GM12878 (cell line): ENCODE data around the gene CSTPP1. TPM values are rescaled to one million over a fixed set of nuclear protein-coding genes. Genes with fewer than 3 reads are reported as not detected.

Experiments used
- ATAC-seq: fragments of 200-7000 bp; cut with Tn5 transposase; 3 replicates; pipeline ENCODE4 v1.9.1; 2020; ENCODE audit warnings: mild to moderate bottlenecking, moderate library complexity
- BruUV-seq: library from RNA; stranded (reverse); fragments of 400-500 nt; replicated peaks from 2 replicates; lab custom pipeline; 2021; lab: Mats Ljungman, UMichigan
- CTCF ChIA-PET: fragments of 300-600 bp; sonication (Branson Sonifier 250); formaldehyde crosslinking; extraction: SDS; loops from one replicate; lab custom pipeline; 2021; ENCODE audit warnings: inconsistent platforms; lab: Yijun Ruan, JAX
- POLR2A ChIA-PET: fragments of 350-600 bp; formaldehyde crosslinking; extraction: SDS; loops from one replicate; lab custom pipeline; 2021; ENCODE audit warnings: inconsistent platforms; lab: Charles Lee
- RAD21 ChIA-PET: fragments of 300-600 bp; sonication (Branson Sonifier 250); formaldehyde crosslinking; loops from one replicate; lab custom pipeline; 2023; ENCODE audit warnings: antibody characterized with exemption; ENCODE audit not compliant: unreplicated experiment; lab: Charles Lee
- SMC1A ChIA-PET: fragments of 300-600 bp; sonication (Branson Sonifier 250); formaldehyde crosslinking; loops from one replicate; lab custom pipeline; 2023; ENCODE audit not compliant: unreplicated experiment, uncharacterized antibody; lab: Charles Lee
- DNase-seq: peaks from one replicate; pipeline ENCODE4 v3.0.0-alpha.2; 2011; ENCODE audit warnings: low read depth, low spot score
- FAIRE-seq: peaks from 3 replicates; lab custom pipeline; 2011; peaks lifted over from hg19 to GRCh38; lab: Jason Lieb, UNC
- H2AFZ ChIP-seq: 2 replicates; pipeline ENCODE4 v1.6.0; 2011; ENCODE audit warnings: low read depth, low read length, control low read depth; ENCODE audit not compliant: control insufficient read depth
- H3K27ac ChIP-seq: 2 replicates; pipeline ENCODE4 v1.5.1; 2011; ENCODE audit warnings: control low read depth; ENCODE audit not compliant: control insufficient read depth, insufficient read depth
- H3K27me3 ChIP-seq, 2 experiments: replicated peaks in 1 of 2; 2 replicates each; pipeline versions ENCODE4 v1.6.0 to v1.6.1; 2011; ENCODE audit warnings: low read length in 1 of 2; ENCODE audit not compliant: control insufficient read depth in 2 of 2, insufficient read depth in 2 of 2
- H3K36me3 ChIP-seq, 2 experiments: 2 replicates each; pipeline ENCODE4 v1.5.1; 2011; ENCODE audit warnings: low read length in 1 of 2; ENCODE audit not compliant: control insufficient read depth in 2 of 2, insufficient read depth in 2 of 2
- H3K4me1 ChIP-seq: 2 replicates; pipeline ENCODE4 v1.6.1; 2011; ENCODE audit warnings: mild to moderate bottlenecking, low read length, moderate library complexity, mixed read lengths; ENCODE audit not compliant: control insufficient read depth, insufficient read depth
- H3K4me2 ChIP-seq: 2 replicates; pipeline ENCODE4 v1.6.0; 2011; ENCODE audit warnings: control low read depth; ENCODE audit not compliant: control insufficient read depth, insufficient read depth
- H3K4me3 ChIP-seq: fragments of 200-600 bp; sonication (generic); 2 replicates; pipeline ENCODE4 v1.5.1; 2016
- H3K79me2 ChIP-seq: 2 replicates; pipeline ENCODE4 v1.6.0; 2011; ENCODE audit warnings: low read length; ENCODE audit not compliant: control insufficient read depth, insufficient read depth
- H3K9ac ChIP-seq: 2 replicates; pipeline ENCODE4 v1.8.0; 2011; ENCODE audit warnings: low read length, control low read depth, mixed read lengths; ENCODE audit not compliant: control insufficient read depth, insufficient read depth
- H3K9me3 ChIP-seq: replicated peaks from 3 replicates; pipeline ENCODE4 v1.5.1; 2011; ENCODE audit warnings: mild to moderate bottlenecking, low read length; ENCODE audit not compliant: control insufficient read depth, insufficient read depth
- H4K20me1 ChIP-seq: 2 replicates; pipeline ENCODE4 v1.6.0; 2011; ENCODE audit not compliant: control insufficient read depth, insufficient read depth
- CBFB ChIP-seq: IDR thresholded peaks from 2 replicates; pipeline ENCODE4 v1.6.1; 2016; ENCODE audit warnings: antibody characterized with exemption, low read depth
- EGR1 ChIP-seq, 2 experiments: IDR thresholded peaks; 1 replicate in 1 of 2; 2 replicates in 1 of 2; pipeline ENCODE4 v1.6.1; 2011 to 2012; ENCODE audit warnings: low read depth in 2 of 2, low read length in 2 of 2, borderline replicate concordance in 1 of 2, mild to moderate bottlenecking in 1 of 2, moderate library complexity in 1 of 2
- FOXK2 ChIP-seq: fragments of 450-650 bp; IDR thresholded peaks from 2 replicates; pipeline ENCODE4 v1.6.1; 2017; ENCODE audit warnings: mild to moderate bottlenecking, moderate library complexity
- FOXM1 ChIP-seq: IDR thresholded peaks from 2 replicates; pipeline ENCODE4 v1.6.1; 2012; ENCODE audit warnings: low read depth, mild to moderate bottlenecking, inconsistent platforms, low read length, moderate library complexity
- HDAC6 ChIP-seq: fragments of 200-600 bp; sonication (generic); IDR thresholded peaks from one replicate; pipeline ENCODE4 v1.8.0; 2017; ENCODE audit warnings: antibody characterized with exemption; ENCODE audit not compliant: unreplicated experiment
- NFXL1 ChIP-seq: fragments of 450-650 bp; IDR thresholded peaks from 2 replicates; pipeline ENCODE4 v1.6.1; 2017; ENCODE audit warnings: antibody characterized with exemption, mild to moderate bottlenecking, borderline replicate concordance
- PAX5 ChIP-seq: IDR thresholded peaks from 2 replicates; pipeline ENCODE4 v1.6.1; 2011; ENCODE audit warnings: low read depth, low read length, borderline replicate concordance
- POLR2AphosphoS5 ChIP-seq: IDR thresholded peaks from 2 replicates; pipeline ENCODE4 v1.6.1; 2011; ENCODE audit warnings: mild to moderate bottlenecking, low read length, inconsistent platforms
- ZSCAN29 ChIP-seq: fragments of 450-650 bp; IDR thresholded peaks from 2 replicates; pipeline ENCODE4 v1.6.1; 2017; ENCODE audit warnings: mild to moderate bottlenecking, moderate library complexity
- WGBS: methylation state at CpG from one replicate; pipeline ENCODE4 v1.1.6; 2016; ENCODE audit warnings: low lambda C conversion rate; ENCODE audit not compliant: insufficient replicate concordance, insufficient coverage; ENCODE audit errors: missing lambda C conversion rate; 5-methylcytosine and 5-hydroxymethylcytosine counted together
- in situ Hi-C: fragments of 300-500 bp; cut with MboI; formaldehyde crosslinking; loops from 9 replicates; pipeline ENCODE4 v1.14.3; 2018; ENCODE audit warnings: mixed read lengths
- intact Hi-C: fragments of 100-400 bp; cut with micrococcal nuclease; formaldehyde crosslinking; loops from one replicate; pipeline ENCODE4 v1.14.2; 2022; ENCODE audit not compliant: unreplicated experiment
- polyA plus RNA-seq, 11 experiments: library from polyadenylated mRNA; depleted of rRNA in 4 of 11; unstranded in 6 of 11; stranded (reverse) in 5 of 11; fragments of >200 nt; fragmentation: Nextera tagmentation in 4 of 11; fragmentation: Illumina TruSeq in 1 of 11; extraction: Ambion mirVana in 4 of 11; extraction: Trizol in 1 of 11; gene quantifications; 1 replicate in 1 of 11; 2 replicates in 10 of 11; pipeline versions ENCODE4 v1.2.1 to v1.2.3, GENCODE V29; 2011 to 2016; ENCODE audit warnings: inconsistent platforms in 2 of 11, missing spikeins in 2 of 11, low read depth in 1 of 11
- total RNA-seq, 4 experiments: library from RNA; depleted of rRNA in 3 of 4; stranded (reverse); fragments of >200 nt in 3 of 4; fragmentation: Illumina TruSeq in 1 of 4; extraction: Trizol in 1 of 4; gene quantifications; 2 replicates each; pipeline versions ENCODE4 v1.2.1 to v1.2.3, GENCODE V29; 2013 to 2021
- TF ChIP-seq, protein P1 (sequence below): IDR thresholded peaks from 2 replicates; pipeline ENCODE4 v1.6.1; 2012; ENCODE audit warnings: low read depth, low read length, improper control_type of control experiment
- TF ChIP-seq, protein P2 (sequence below): fragments of 150-350 bp; IDR thresholded peaks from 2 replicates; pipeline ENCODE4 v1.6.1; 2016; ENCODE audit warnings: low read depth, low read length
- TF ChIP-seq, protein P3 (sequence below): fragments of 450-650 bp; IDR thresholded peaks from 2 replicates; pipeline ENCODE4 v1.6.1; 2016; ENCODE audit warnings: mild to moderate bottlenecking

CSTPP1 gene
- total and polyA plus RNA-seq, 10 of the 15 experiments (the other 5 are each of a cell fraction or from before 2014, with no cell fraction given), result 7.1 to 23.4 (median 17.5) TPM

DNA sequence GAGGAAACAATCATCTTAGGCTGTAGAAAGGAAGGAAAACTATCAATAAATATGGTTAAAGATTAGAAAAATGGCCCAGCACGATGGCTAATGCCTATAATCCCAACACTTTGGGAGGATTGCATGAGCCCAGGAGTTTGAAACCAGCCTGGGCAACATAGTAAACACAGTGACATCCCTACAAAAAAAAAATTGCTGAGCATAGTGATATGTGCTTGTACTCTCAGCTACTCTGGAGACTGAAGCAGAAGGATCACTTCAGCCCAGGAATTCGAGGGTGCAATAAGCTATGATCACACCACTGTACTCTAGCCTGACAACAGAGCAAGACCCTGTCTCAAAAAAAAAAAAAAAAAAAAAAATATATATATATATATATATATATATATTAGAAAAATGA lies 185.2 kb downstream of the CSTPP1 start:
- H3K4me2 ChIP-seq, result no peak overlapping the region
- intact Hi-C loops, result no loop called here
- H3K4me1 ChIP-seq, result no peaks in the 10 kb centered on the region
- H3K27ac ChIP-seq, result no peak overlapping the region
- H3K9ac ChIP-seq, result no peak overlapping the region
- no peak for TF ChIP-seq POLR2AphosphoS5
- no peak for TF ChIP-seq CBFB
- TF ChIP-seq ZSCAN29, result no peak
- TF ChIP-seq, protein P1, sequence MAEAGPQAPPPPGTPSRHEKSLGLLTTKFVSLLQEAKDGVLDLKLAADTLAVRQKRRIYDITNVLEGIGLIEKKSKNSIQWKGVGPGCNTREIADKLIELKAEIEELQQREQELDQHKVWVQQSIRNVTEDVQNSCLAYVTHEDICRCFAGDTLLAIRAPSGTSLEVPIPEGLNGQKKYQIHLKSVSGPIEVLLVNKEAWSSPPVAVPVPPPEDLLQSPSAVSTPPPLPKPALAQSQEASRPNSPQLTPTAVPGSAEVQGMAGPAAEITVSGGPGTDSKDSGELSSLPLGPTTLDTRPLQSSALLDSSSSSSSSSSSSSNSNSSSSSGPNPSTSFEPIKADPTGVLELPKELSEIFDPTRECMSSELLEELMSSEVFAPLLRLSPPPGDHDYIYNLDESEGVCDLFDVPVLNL, result no peak
- TF ChIP-seq, protein P2, sequence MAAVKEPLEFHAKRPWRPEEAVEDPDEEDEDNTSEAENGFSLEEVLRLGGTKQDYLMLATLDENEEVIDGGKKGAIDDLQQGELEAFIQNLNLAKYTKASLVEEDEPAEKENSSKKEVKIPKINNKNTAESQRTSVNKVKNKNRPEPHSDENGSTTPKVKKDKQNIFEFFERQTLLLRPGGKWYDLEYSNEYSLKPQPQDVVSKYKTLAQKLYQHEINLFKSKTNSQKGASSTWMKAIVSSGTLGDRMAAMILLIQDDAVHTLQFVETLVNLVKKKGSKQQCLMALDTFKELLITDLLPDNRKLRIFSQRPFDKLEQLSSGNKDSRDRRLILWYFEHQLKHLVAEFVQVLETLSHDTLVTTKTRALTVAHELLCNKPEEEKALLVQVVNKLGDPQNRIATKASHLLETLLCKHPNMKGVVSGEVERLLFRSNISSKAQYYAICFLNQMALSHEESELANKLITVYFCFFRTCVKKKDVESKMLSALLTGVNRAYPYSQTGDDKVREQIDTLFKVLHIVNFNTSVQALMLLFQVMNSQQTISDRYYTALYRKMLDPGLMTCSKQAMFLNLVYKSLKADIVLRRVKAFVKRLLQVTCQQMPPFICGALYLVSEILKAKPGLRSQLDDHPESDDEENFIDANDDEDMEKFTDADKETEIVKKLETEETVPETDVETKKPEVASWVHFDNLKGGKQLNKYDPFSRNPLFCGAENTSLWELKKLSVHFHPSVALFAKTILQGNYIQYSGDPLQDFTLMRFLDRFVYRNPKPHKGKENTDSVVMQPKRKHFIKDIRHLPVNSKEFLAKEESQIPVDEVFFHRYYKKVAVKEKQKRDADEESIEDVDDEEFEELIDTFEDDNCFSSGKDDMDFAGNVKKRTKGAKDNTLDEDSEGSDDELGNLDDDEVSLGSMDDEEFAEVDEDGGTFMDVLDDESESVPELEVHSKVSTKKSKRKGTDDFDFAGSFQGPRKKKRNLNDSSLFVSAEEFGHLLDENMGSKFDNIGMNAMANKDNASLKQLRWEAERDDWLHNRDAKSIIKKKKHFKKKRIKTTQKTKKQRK, result no peak
- no peak for TF ChIP-seq FOXK2
- no peak for TF ChIP-seq EGR1 (IDR thresholded peaks at IDR 0.05; ENCODE audit: borderline replicate concordance in 1 of 2, low read depth in 2 of 2, low read length in 2 of 2)
- no peak for TF ChIP-seq FOXM1
- TF ChIP-seq, protein P3, sequence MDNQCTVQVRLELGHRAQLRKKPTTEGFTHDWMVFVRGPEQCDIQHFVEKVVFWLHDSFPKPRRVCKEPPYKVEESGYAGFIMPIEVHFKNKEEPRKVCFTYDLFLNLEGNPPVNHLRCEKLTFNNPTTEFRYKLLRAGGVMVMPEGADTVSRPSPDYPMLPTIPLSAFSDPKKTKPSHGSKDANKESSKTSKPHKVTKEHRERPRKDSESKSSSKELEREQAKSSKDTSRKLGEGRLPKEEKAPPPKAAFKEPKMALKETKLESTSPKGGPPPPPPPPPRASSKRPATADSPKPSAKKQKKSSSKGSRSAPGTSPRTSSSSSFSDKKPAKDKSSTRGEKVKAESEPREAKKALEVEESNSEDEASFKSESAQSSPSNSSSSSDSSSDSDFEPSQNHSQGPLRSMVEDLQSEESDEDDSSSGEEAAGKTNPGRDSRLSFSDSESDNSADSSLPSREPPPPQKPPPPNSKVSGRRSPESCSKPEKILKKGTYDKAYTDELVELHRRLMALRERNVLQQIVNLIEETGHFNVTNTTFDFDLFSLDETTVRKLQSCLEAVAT, result no peak
- no peak for TF ChIP-seq NFXL1
- no peak for TF ChIP-seq PAX5
- TF ChIP-seq HDAC6, result no peak
- ChIA-PET POLR2A (no interaction called here), RAD21 (no interaction called here), SMC1A (interaction anchor here (2.0 kb wide), 1 partner anchor 9 kb away, joined by 7 read pairs; no protein-coding TSS in a partner anchor), CTCF (no interaction called here)
- ATAC-seq (no peak), DNase-seq (no peak), FAIRE-seq (no peak)
- in situ Hi-C loops, result no loop called here
- no peak overlapping the region for H2AFZ ChIP-seq
- H4K20me1 ChIP-seq, result no peaks in the 10 kb centered on the region
- H3K4me3 ChIP-seq, result no peak overlapping the region
- no peaks in the 10 kb centered on the region for H3K79me2 ChIP-seq
- no TSS peak for BruUV-seq
- H3K9me3 ChIP-seq, result no peaks in the 10 kb centered on the region
- 0% methylated on average over 2 of the region's 2 CpGs for WGBS
- no peaks in the 10 kb centered on the region for H3K27me3 ChIP-seq
- H3K36me3 ChIP-seq, result no peaks in the 10 kb centered on the region
